ENCODE results near the gene IL27RA.

The IL27RA gene

GRCh38 chr19:14031719-14032480, at the start of gene IL27RA:
Gene IL27RA, plus strand, starts transcription at chr19:14031762. Its CDS starts 111 bp downstream, at chr19:14031873.
- DNase-seq (ENCODE audit: low spot score) = peak; percentile 48

GRCh38 chr19:13981988-13982501, 49.5 kb upstream of the IL27RA start:
- no peak for DNase-seq (ENCODE audit: low spot score)

DNA sequence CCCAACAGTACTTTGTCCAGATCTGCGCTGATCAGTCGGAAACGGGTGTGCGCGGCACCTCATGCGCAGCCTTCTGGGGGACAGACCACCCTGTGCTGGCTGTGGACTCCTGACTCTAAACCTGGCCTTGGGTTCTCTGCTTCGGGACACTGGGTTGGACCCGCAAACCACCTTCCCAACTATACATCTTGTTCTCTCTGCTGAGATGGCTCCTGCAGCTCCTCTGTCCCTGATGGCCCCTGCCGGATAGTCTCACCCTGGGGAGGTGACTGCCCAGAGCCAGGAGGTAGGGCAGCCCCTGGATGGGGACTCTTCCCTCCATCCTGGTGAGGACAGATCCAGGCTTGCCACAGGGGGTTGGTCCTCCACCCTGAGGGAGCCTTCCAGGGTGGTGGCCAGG, 48.8 kb upstream of the IL27RA start:
- DNase-seq (ENCODE audit: low spot score) = no peak

GRCh38 chr19:13983213-13983889, 48.2 kb upstream of the IL27RA start:
- no peak for DNase-seq (ENCODE audit: low spot score)

- DNase-seq (ENCODE audit: low spot score) = no peak
Measured at GRCh38 chr19:13984186-13984585, 47.4 kb upstream of the IL27RA start.

DNA sequence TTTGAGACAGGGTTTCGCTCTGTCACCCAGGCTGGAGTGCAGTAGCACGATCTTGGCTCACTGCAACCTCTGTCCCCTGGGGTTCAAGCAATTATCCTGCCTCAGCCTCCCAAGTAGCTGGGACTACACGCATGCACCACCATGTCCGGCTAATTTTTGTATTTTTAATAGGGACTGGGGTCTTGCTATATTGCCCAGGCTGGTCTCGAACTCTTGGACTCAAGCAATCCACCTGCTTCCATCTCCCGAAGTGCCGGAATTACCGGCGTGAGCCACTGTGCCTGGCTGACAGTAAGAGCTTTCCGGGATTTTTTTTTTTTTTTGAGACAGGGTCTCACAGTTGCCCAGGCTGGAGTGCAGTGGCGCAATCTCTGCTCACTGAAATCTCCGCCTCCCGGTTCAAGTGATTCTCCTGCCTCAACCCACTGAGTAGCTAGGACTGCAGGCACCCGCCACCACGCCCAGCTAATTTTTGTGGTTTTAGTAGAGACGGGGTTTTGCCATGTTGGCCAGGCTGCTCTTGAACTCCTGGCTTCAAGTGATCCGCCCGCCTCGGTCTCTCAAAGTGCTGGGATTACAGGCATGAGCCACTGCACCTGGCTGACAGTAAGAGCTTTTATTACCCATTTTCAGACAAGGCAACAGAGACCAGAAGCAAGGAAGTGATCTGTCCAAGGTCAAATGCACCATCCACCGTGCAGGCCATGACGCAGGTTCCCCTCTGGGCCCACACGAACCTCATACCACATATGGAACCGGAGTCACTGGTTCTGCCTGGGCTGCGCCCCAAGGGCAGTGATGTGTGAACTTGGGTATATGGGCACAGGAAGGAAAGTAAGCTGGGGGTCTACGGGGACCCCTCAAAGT, 46.5 kb upstream of the IL27RA start:
- no peak for DNase-seq (ENCODE audit: low spot score)

- DNase-seq (ENCODE audit: low spot score) = peak; percentile 25
Measured at GRCh38 chr19:13985771-13986347, 45.7 kb upstream of the IL27RA start.

DNA sequence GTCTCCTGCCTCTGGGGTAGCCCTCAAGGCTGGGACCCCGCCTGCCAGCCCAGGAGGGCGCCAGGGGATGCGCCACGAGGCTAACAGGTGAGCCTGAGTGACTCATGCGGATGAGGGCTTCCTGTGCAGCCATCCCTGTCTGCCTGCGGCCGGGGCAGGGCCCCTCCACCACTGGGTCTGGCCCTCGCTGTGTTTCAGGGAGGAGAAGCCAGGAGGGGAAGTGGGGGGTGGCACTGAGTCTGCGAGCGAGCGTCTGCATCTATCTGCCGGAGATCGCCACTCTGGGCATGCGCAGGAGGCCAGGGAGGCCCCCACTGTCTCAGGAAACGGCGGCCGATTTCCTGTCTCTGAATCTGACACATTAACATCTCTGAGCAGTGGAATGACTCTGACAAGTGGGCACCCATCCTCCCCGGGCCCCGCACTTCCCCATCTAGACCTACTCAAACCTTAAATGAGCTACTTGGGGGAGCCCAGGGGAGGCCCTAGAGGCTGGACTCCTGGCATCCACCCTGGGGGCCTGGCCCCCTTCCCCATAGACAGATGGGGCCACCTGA, 45.1 kb upstream of the IL27RA start:
- peak; percentile 90 for DNase-seq (ENCODE audit: low spot score)

GRCh38 chr19:13987101-13987890, 44.3 kb upstream of the IL27RA start:
- DNase-seq (ENCODE audit: low spot score) = peak; percentile 31

DNA sequence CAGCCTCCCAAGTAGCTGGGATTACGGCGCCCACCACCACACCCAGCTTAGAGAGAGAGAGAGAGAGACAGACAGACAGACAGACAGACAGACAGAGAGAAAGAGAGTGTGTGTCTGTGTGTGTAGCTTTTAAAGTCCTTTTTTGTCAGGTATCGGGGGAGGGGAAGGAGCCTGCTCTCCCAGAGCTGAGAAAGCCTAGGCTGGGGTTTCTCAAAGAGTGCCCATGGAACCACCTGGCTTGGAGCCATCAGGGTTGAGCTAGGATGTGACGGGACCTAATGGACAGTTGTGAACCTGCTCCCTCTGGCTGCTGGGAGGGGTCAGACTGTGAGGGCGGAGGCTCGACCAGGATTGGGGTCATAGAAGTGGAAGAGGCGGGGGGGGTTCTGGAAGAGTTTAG, 42.1 kb upstream of the IL27RA start:
- no peak for DNase-seq (ENCODE audit: low spot score)

DNA sequence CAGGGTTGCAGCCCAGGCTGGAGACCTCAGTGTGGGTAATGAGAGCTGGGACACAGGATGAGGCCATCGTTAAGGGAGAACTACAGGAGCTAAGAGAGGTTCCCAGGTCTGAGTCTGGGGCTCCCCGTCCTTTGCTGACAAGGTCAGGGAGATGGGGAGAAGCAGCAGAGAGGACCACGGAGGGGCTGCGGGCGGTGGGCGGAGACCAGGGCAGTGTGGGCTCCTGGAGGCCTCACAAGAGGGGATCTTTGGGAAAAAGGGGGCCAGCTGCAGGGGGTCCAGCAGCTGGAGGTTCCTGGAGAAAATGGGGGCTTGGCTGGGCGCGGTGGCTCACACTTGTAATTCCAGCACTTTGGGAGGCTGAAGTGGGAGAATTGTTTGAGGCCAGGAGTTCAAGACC, 41.5 kb upstream of the IL27RA start:
- no peak for DNase-seq (ENCODE audit: low spot score)

DNA sequence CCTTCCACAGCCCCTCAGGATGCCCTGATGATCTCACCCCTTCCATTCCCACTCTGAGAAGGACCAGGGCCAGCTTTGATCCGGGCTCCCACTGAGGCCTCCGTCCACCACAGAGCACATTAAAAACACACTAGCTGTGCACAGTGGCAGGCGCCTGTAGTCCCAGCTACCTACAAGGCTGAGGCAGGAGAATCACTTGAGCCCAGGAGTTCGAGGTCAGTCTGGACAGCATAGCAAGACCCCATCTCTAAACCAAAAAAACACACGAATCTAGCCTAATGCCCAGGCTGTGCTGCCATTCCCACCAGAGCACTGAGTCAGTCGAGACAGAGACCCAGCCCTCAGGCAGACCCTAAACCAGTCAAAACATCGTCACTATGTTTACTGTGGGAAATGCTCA, 39.5 kb upstream of the IL27RA start:
- no peak for DNase-seq (ENCODE audit: low spot score)

GRCh38 chr19:13993590-13994300, 37.8 kb upstream of the IL27RA start:
- DNase-seq (ENCODE audit: low spot score) = no peak

- no peak for DNase-seq (ENCODE audit: low spot score)
Measured at GRCh38 chr19:13995017-13995728, 36.4 kb upstream of the IL27RA start.

- DNase-seq (ENCODE audit: low spot score) = no peak
Measured at GRCh38 chr19:13995878-13996765, 35.4 kb upstream of the IL27RA start.

GRCh38 chr19:13996928-13997630, 34.5 kb upstream of the IL27RA start:
- DNase-seq (ENCODE audit: low spot score) = no peak

GRCh38 chr19:13997631-13997962, 34.0 kb upstream of the IL27RA start:
- no peak for DNase-seq (ENCODE audit: low spot score)

- DNase-seq (ENCODE audit: low spot score) = no peak
Measured at GRCh38 chr19:13998426-13998825, 33.1 kb upstream of the IL27RA start.

All from kidney tubule cell (primary cell).